GM21367 (cell line): ENCODE measurements around the gene HS1BP3.

Experiments used
- ATAC-seq: cut with Tn5 transposase; IDR thresholded peaks from one replicate; pipeline ENCODE4 v1.9.1; 2021; ENCODE audit not compliant: unreplicated experiment

The HS1BP3 gene

GRCh38 chr2:20647738-20648137 lies 3.2 kb downstream of the HS1BP3 start:
- ATAC-seq: no peak

- no peak for ATAC-seq
Measured at GRCh38 chr2:20647211-20647610, 3.7 kb downstream of the HS1BP3 start.

GRCh38 chr2:20646446-20646845 lies 4.5 kb downstream of the HS1BP3 start:
- no peak for ATAC-seq

- ATAC-seq: no peak
Measured at GRCh38 chr2:20645761-20646160, 5.1 kb downstream of the HS1BP3 start.

GRCh38 chr2:20645301-20645701 lies 5.6 kb downstream of the HS1BP3 start:
- ATAC-seq: no peak

- no peak for ATAC-seq
Measured at GRCh38 chr2:20643826-20644225, 7.1 kb downstream of the HS1BP3 start.

- no peak for ATAC-seq
Measured at GRCh38 chr2:20643060-20643459, 7.8 kb downstream of the HS1BP3 start.

- ATAC-seq: peak; percentile 93
Measured at GRCh38 chr2:20642055-20642971, 8.6 kb downstream of the HS1BP3 start.

GRCh38 chr2:20641123-20641985 lies 9.5 kb downstream of the HS1BP3 start:
- ATAC-seq: no peak

GRCh38 chr2:20640411-20641122 lies 10.3 kb downstream of the HS1BP3 start:
- ATAC-seq: no peak

- no peak for ATAC-seq
Measured at GRCh38 chr2:20638646-20639430, 12.1 kb downstream of the HS1BP3 start.

- no peak for ATAC-seq
Measured at GRCh38 chr2:20638014-20638413, 12.9 kb downstream of the HS1BP3 start.

GRCh38 chr2:20637147-20637546 lies 13.8 kb downstream of the HS1BP3 start:
- ATAC-seq: no peak

GRCh38 chr2:20635675-20636584 lies 15.0 kb downstream of the HS1BP3 start:
- peak; percentile 87 for ATAC-seq

GRCh38 chr2:20635113-20635510 lies 15.8 kb downstream of the HS1BP3 start:
- no peak for ATAC-seq

- no peak for ATAC-seq
Measured at GRCh38 chr2:20634507-20635112, 16.3 kb downstream of the HS1BP3 start.

GRCh38 chr2:20633794-20634506 lies 16.9 kb downstream of the HS1BP3 start:
- ATAC-seq: no peak

GRCh38 chr2:20633001-20633400 lies 17.9 kb downstream of the HS1BP3 start:
- ATAC-seq: no peak
